Activated effector memory CD4-positive, alpha-beta T cell treated with Interleukin-2 at 50 U/mL for 16 hours (primary cell): ENCODE data around the gene CUL7.
"Not testable (repeated sequence)": the region's sequence is repeated elsewhere in the genome, so short reads cannot be mapped to it uniquely, and the experiment has no call there.

Experiments
- DNase-seq: peaks from one replicate; pipeline ENCODE4 v3.0.0-alpha.2; 2020

CUL7 gene

GRCh38 chr6:43013097-43013842, 40.4 kb downstream of the CUL7 start:
- no peak for DNase-seq

GRCh38 chr6:43012364-43012763, 41.3 kb downstream of the CUL7 start:
- DNase-seq, result no peak

GRCh38 chr6:43011207-43011606, 42.4 kb downstream of the CUL7 start:
- DNase-seq, result no peak

GRCh38 chr6:43009124-43009523, 44.5 kb downstream of the CUL7 start:
- DNase-seq, result no peak

- DNase-seq, result no peak
Observed at GRCh38 chr6:43007126-43007525, 46.5 kb downstream of the CUL7 start.

- DNase-seq, result no peak
Observed at GRCh38 chr6:43006251-43006650, 47.4 kb downstream of the CUL7 start.

GRCh38 chr6:43005844-43006243, 47.8 kb downstream of the CUL7 start:
- no peak for DNase-seq

- no peak for DNase-seq
Observed at GRCh38 chr6:43001843-43002242, 51.8 kb downstream of the CUL7 start.

- not testable (repeated sequence) for DNase-seq
Observed at GRCh38 chr6:42998205-42998604, 55.4 kb downstream of the CUL7 start.

- no peak for DNase-seq
Observed at GRCh38 chr6:42996513-42996912, 57.1 kb downstream of the CUL7 start.

- no peak for DNase-seq
Observed at GRCh38 chr6:42993445-42993844, 60.2 kb downstream of the CUL7 start.

- no peak for DNase-seq
Observed at GRCh38 chr6:42989923-42990322, 63.7 kb downstream of the CUL7 start.

GRCh38 chr6:42988486-42989020, 65.1 kb downstream of the CUL7 start:
- DNase-seq, result no peak
